BLaER1 (cell line): ENCODE data around the gene NECAP2.
A peak's percentile ranks its signal among the peaks of the same experiment; 100 is the strongest.
"Not testable (repeated sequence)": the region's sequence is repeated elsewhere in the genome, so short reads cannot be mapped to it uniquely, and the experiment has no call there.

ENCODE experiments used
- H3K27ac ChIP-seq: shearing (Covaris generic); formaldehyde crosslinking; 2 replicates; pipeline ENCODE4 v1.8.1; 2022
- H3K27me3 ChIP-seq: shearing (Covaris generic); formaldehyde crosslinking; 2 replicates; pipeline ENCODE4 v1.8.1; 2022
- H3K36me3 ChIP-seq: shearing (Covaris generic); formaldehyde crosslinking; 2 replicates; pipeline ENCODE4 v1.8.1; 2022
- H3K4me1 ChIP-seq: shearing (Covaris generic); formaldehyde crosslinking; 2 replicates; pipeline ENCODE4 v1.8.1; 2022
- H3K4me2 ChIP-seq: shearing (Covaris generic); formaldehyde crosslinking; 2 replicates; pipeline ENCODE4 v1.8.1; 2022
- H3K4me3 ChIP-seq: shearing (Covaris generic); formaldehyde crosslinking; 2 replicates; pipeline ENCODE4 v1.8.1; 2022
- H3K9ac ChIP-seq: shearing (Covaris generic); formaldehyde crosslinking; 2 replicates; pipeline ENCODE4 v1.8.1; 2022
- H3K9me3 ChIP-seq: shearing (Covaris generic); formaldehyde crosslinking; 2 replicates; pipeline ENCODE4 v1.8.1; 2022
- H4K20me1 ChIP-seq: shearing (Covaris generic); formaldehyde crosslinking; 2 replicates; pipeline ENCODE4 v1.8.1; 2022
- Cebpa-rat ChIP-seq: shearing (Covaris generic); IDR thresholded peaks from 2 replicates; pipeline ENCODE4 v1.8.1; 2022

The NECAP2 gene

DNA sequence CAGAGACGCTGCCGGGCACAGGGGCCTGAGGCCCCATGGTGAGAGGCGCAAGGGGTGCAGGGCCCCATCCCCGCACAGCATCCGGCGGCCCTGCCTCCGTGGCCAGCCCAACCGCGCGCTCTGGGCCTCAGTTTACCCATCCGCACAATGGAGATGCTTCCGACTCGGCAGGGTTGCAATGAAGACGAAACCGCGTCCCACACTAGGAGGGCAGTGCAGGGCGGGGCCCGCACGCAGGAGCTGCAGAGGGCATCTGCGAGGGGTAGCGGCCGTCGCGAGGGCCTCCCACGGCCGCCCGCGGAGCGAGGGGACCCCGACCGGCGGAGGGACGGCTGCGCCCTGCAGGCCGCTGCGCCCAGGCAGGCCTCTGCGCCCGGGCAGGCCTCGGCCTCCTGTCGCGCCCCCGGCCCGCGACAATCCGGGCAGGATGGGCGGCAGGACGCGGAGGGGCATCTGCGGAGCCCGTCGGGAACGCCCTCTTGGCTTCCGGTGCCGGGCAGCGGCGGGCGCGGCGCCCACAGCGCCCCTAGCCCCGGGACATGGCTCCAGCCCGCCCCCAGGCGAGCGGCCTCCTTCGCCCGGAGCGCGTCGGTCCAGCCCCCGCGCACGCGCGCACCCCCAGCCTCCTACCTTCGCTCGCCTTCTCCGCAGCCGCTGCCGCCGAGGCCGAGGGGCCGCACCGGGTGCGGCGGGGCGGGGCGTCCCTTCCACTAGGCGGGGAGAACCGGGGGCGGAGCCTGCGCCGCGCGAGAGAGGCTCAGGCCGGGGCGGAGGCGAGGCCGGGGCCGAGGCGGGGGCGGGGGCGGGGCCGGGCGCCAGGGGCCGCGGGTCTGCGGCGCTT is 58.3 kb downstream of the NECAP2 start:
- peak overlapping the region; percentile 80 for H3K27ac ChIP-seq
- H3K4me3 ChIP-seq = peak overlapping the region; percentile 85
- no peaks in the 10 kb centered on the region for H4K20me1 ChIP-seq
- H3K4me2 ChIP-seq = peak overlapping the region; percentile 95
- peaks cover 28% of the 10 kb centered on the region for H3K4me1 ChIP-seq
- H3K27me3 ChIP-seq = no peaks in the 10 kb centered on the region
- peak overlapping the region; percentile 83 for H3K9ac ChIP-seq
- H3K36me3 ChIP-seq = no peaks in the 10 kb centered on the region
- TF ChIP-seq Cebpa-rat = no peak
- H3K9me3 ChIP-seq = no peaks in the 10 kb centered on the region

DNA sequence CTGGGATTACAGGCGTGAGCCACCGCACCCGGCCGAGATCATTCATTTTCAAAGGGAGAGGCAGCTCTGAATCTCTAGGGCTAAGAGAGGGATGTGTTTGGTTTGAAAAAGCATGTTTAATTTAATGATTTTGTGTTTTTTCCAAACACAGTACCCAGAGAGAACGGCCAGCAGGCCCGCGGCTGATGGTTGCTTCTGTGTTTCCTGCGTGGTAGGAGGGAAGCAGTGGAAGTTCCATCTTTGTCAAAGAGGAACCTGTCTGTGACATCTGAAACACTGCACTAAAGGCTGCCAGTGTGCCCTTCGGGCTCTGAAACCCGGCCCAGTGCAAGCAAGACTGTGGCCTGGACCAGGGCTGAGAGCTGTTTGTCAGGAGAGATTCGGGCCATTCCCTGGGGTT is 59.9 kb downstream of the NECAP2 start:
- H3K27ac ChIP-seq, H3K4me3 ChIP-seq, H3K9ac ChIP-seq, H3K9me3 ChIP-seq, H3K27me3 ChIP-seq, H4K20me1 ChIP-seq, H3K36me3 ChIP-seq: not testable (repeated sequence)
- Histone ChIP-seq H3K4me1 (peaks cover 28% of the 10 kb centered on the region), H3K4me2 (peak overlapping the region; percentile 95)

DNA sequence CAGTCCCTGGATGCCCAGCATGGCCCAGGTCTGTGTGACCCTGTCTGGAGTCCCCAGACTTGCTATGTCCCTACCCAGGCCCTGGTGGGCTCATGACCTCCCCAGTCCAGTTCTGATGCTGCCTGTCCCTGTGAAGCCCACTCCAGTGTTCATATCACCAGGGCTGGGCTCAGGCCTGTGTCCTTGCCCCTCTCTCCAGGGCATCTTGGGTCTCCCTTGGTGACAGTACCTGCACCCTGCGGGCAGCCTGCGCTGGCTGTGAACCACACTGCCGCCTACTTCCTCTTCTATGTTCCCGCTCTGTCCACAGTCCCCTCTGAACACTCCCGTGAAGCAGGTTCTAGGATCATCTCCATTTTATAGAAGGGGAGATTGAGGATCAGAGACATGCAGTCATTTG is 60.5 kb downstream of the NECAP2 start:
- H3K4me2 ChIP-seq, H3K27ac ChIP-seq, H4K20me1 ChIP-seq, H3K9ac ChIP-seq, H3K4me3 ChIP-seq, H3K27me3 ChIP-seq, H3K36me3 ChIP-seq: not testable (repeated sequence)
- Histone ChIP-seq H3K4me1 (peaks cover 28% of the 10 kb centered on the region), H3K9me3 (peaks cover 12% of the 10 kb centered on the region)

DNA sequence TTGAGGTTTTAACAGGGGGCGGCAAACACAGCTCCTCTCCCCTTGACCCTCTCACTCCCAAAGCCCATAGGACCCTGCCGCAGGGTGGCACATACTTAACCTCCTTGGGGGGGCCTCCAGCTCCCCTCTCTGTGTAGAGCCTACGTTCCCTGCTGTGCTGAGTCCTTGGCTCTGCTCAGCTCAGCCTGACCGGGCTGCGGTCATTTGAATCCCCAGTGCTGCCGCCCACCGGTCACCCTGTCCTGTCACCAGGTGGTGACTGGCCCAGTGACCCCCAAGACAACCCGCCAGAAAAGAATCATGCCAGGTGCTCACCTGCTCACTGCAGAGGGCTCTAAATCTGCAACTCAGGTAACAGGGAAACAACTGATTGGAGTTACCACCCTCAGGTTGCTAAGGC is 60.9 kb downstream of the NECAP2 start:
- H3K27ac ChIP-seq, H4K20me1 ChIP-seq, H3K27me3 ChIP-seq, H3K4me3 ChIP-seq, H3K4me2 ChIP-seq, H3K9ac ChIP-seq, H3K36me3 ChIP-seq: not testable (repeated sequence)
- Histone ChIP-seq H3K4me1 (peaks cover 28% of the 10 kb centered on the region), H3K9me3 (peaks cover 17% of the 10 kb centered on the region)

DNA sequence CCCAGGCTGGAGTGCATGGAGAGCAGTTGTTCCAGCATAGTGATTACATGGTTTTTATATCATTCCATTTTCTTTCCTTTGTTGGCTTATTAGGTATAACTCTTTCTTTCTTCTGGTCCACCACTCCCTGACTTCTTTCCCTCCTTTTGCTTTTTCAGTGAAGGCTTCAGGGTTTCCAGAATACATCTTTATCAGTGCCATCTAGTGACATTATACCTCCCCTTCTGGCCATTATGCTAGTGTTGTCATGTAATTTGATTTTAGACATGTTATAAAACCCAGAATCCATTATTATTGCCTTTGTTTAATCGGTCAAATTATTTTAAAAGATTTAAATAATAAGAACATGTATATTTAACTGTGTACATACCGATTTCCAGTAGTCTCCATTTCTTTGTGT is 63.0 kb downstream of the NECAP2 start:
- Histone ChIP-seq H3K4me3 (no peak overlapping the region), H3K27me3 (no peaks in the 10 kb centered on the region), H4K20me1 (no peaks in the 10 kb centered on the region), H3K36me3 (no peaks in the 10 kb centered on the region), H3K9me3 (peaks cover 25% of the 10 kb centered on the region), H3K27ac (no peak overlapping the region), H3K4me2 (no peak overlapping the region), H3K4me1 (peaks cover 16% of the 10 kb centered on the region), H3K9ac (no peak overlapping the region)
- TF ChIP-seq Cebpa-rat = no peak

DNA sequence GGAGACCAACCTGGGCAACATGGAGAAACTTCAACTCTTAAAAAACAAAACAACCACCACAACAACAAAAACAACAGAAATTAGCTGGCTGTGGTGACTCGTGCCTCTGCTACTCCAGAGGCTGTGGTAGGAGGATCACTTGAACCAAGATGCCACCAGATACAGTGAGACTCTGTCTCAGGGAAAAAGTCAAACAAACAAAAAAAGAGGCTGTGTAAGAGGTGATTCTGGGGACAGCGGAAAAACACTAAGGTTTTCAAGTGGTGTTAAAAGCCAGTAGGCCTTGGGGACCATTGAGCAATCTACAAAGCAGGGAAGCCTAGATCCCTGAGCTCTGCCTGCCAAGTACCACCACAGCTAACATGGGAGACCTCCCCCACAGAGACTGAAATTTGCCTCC is 65.3 kb downstream of the NECAP2 start:
- not testable (repeated sequence) for H3K4me3 ChIP-seq, H3K27me3 ChIP-seq, H3K36me3 ChIP-seq, H3K9ac ChIP-seq, H3K4me2 ChIP-seq, H3K27ac ChIP-seq, H4K20me1 ChIP-seq, H3K4me1 ChIP-seq
- H3K9me3 ChIP-seq = peaks cover 25% of the 10 kb centered on the region

DNA sequence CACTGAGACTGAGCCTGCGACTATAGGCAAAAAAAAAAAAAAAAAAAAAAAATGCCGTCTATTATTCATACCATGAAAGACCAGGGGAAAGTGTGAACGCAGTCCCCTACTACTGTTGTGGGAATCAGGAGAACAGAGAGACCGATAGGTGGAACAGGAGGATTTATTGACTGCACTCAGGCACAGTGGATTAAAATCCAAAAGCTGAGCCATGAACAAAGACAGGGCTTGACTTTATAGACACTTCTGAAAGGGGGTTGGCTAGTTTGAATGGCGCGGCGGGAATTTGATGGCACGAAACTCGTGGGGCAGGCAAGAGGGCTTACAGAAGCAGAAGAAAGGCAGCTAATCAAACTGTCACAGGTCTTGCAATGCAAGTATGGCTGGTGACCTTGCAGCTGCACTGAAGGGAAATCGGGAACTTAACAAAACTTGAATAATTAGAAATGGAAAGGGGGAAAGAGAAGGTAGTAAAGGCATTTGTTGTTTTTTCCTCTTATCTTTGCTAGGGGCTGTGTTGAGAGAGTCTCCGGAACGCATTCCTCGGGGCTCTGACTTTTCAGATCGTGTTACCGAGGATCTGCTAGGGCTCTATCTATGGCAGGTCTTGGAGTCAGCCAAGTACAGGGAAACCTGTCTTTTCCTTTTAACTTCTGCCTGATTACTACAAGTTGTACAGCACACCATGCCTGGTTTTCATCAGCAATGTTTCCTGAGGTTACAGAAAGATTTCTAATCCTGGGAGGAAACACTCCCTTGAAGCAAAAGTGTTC is 66.0 kb downstream of the NECAP2 start:
- H4K20me1 ChIP-seq, H3K4me3 ChIP-seq, H3K27ac ChIP-seq, H3K4me2 ChIP-seq, H3K9ac ChIP-seq, H3K36me3 ChIP-seq, H3K4me1 ChIP-seq, H3K27me3 ChIP-seq: not testable (repeated sequence)
- H3K9me3 ChIP-seq = peaks cover 25% of the 10 kb centered on the region

DNA sequence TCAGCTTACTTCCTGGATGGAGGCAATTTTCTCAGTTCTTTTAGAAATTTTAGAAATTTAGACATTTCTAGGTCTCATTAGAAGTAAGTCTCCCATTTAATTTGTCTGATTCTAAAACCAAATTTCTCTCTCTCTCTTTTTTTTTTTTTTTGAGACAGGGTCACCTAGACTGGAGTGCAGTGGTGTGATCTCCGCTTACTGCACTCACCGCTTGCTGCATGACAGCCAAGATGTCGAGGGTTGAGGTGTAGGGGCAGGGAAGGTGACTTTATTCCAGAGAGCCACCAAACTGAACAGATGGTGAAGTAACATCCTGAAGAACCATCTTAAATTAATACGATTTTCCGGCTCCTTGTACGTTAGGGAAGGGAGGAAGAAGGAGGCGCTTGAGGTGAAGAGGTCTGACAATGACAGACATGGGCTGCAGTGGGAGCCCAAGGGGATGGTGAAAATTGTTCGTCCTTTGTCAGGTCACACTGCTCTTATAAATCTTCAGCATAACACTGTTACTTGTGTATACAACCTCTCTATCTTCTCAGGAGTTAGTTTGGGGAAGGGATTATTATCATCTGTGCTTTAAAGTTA is 68.4 kb downstream of the NECAP2 start:
- not testable (repeated sequence) for H3K36me3 ChIP-seq, H4K20me1 ChIP-seq, H3K27me3 ChIP-seq, H3K27ac ChIP-seq, H3K9ac ChIP-seq, H3K4me2 ChIP-seq, H3K4me1 ChIP-seq, H3K4me3 ChIP-seq
- peaks cover 25% of the 10 kb centered on the region for H3K9me3 ChIP-seq
